ENCODE measurements around the gene TOR2A. TPM values are rescaled to one million over a fixed set of nuclear protein-coding genes. Genes with fewer than 3 reads are reported as not detected.

Gene TOR2A
- total RNA-seq, 2 donors from 2014 or later: 20.4 to 24.1 TPM

- no peak for DNase-seq (ENCODE audit: low spot score)
- H3K27ac ChIP-seq: no peak overlapping the region
- no peak overlapping the region for H3K4me3 ChIP-seq
- no peaks in the 10 kb centered on the region for H3K9me3 ChIP-seq
- H3K36me3 ChIP-seq: no peaks in the 10 kb centered on the region
- TF ChIP-seq POLR2A (IDR thresholded peaks at IDR 0.05) (no peak), POLR2AphosphoS5 (IDR thresholded peaks at IDR 0.05) (no peak), CTCF (IDR thresholded peaks at IDR 0.05) (no peak)
- peaks cover 7% of the 10 kb centered on the region for H3K27me3 ChIP-seq (replicated peaks; ENCODE audit: insufficient read depth)
- WGBS: 77% methylated on average over 3 of the region's 3 CpGs
- H3K4me1 ChIP-seq (replicated peaks): no peaks in the 10 kb centered on the region
- intact Hi-C loops (cut with DNase I): no loop called here
These were observed 21.1 kb upstream of the TOR2A start for GRCh38 chr9:127756233-127756632.

GRCh38 chr9:127755061-127756060 is 20.3 kb upstream of the TOR2A start:
- no peak overlapping the region for H3K4me3 ChIP-seq
- no peaks in the 10 kb centered on the region for H3K36me3 ChIP-seq
- H3K27ac ChIP-seq: no peak overlapping the region
- H3K9me3 ChIP-seq: no peaks in the 10 kb centered on the region
- H3K27me3 ChIP-seq (replicated peaks; ENCODE audit: insufficient read depth): peaks cover 7% of the 10 kb centered on the region
- no peaks in the 10 kb centered on the region for H3K4me1 ChIP-seq (replicated peaks)
- TF ChIP-seq POLR2AphosphoS5 (IDR thresholded peaks at IDR 0.05): no peak
- no peak for TF ChIP-seq POLR2A (IDR thresholded peaks at IDR 0.05)
- no peak for TF ChIP-seq CTCF (IDR thresholded peaks at IDR 0.05)
- DNase-seq (ENCODE audit: low spot score): no peak
- 13% methylated on average over 57 of the region's 61 CpGs for WGBS
- intact Hi-C loops (cut with DNase I): no loop called here

- no peak overlapping the region for H3K27ac ChIP-seq
These were observed 19.3 kb upstream of the TOR2A start for GRCh38 chr9:127754099-127755060.

GRCh38 chr9:127753622-127754021 is 18.5 kb upstream of the TOR2A start:
- Histone ChIP-seq H3K4me3 (no peak overlapping the region), H3K27me3 (replicated peaks; ENCODE audit: insufficient read depth) (peaks cover 7% of the 10 kb centered on the region), H3K9me3 (no peaks in the 10 kb centered on the region), H3K4me1 (replicated peaks) (no peaks in the 10 kb centered on the region), H3K27ac (no peak overlapping the region), H3K36me3 (no peaks in the 10 kb centered on the region)
- no peak for TF ChIP-seq POLR2A (IDR thresholded peaks at IDR 0.05)
- TF ChIP-seq POLR2AphosphoS5 (IDR thresholded peaks at IDR 0.05): no peak
- no peak for TF ChIP-seq CTCF (IDR thresholded peaks at IDR 0.05)
- intact Hi-C loops (cut with DNase I): no loop called here
- no peak for DNase-seq (ENCODE audit: low spot score)
- 52% methylated on average over 8 of the region's 8 CpGs for WGBS

More at GRCh38 chr9:127754099-127755060, 19.3 kb upstream of the TOR2A start:
- intact Hi-C loops (cut with DNase I): no loop called here
- no peaks in the 10 kb centered on the region for H3K36me3 ChIP-seq
- H3K27me3 ChIP-seq (replicated peaks; ENCODE audit: insufficient read depth): peaks cover 7% of the 10 kb centered on the region
- TF ChIP-seq CTCF (IDR thresholded peaks at IDR 0.05): no peak
- no peak for TF ChIP-seq POLR2AphosphoS5 (IDR thresholded peaks at IDR 0.05)
- TF ChIP-seq POLR2A (IDR thresholded peaks at IDR 0.05): no peak
- no peak for DNase-seq (ENCODE audit: low spot score)
- 15% methylated on average over 49 of the region's 86 CpGs for WGBS
- no peaks in the 10 kb centered on the region for H3K4me1 ChIP-seq (replicated peaks)
- no peaks in the 10 kb centered on the region for H3K9me3 ChIP-seq
- H3K4me3 ChIP-seq: no peak overlapping the region
